HG02840 (cell line): ENCODE measurements around the gene SPATA31C2.
"Not testable (repeated sequence)": the region's sequence is repeated elsewhere in the genome, so short reads cannot be mapped to it uniquely, and the experiment has no call there.

Experiments
- ATAC-seq: cut with Tn5 transposase; IDR thresholded peaks from one replicate; pipeline ENCODE4 v1.9.1; 2021; ENCODE audit warnings: mild to moderate bottlenecking, moderate library complexity, moderate number of reproducible peaks; ENCODE audit not compliant: unreplicated experiment, low FRiP score

Gene SPATA31C2

DNA sequence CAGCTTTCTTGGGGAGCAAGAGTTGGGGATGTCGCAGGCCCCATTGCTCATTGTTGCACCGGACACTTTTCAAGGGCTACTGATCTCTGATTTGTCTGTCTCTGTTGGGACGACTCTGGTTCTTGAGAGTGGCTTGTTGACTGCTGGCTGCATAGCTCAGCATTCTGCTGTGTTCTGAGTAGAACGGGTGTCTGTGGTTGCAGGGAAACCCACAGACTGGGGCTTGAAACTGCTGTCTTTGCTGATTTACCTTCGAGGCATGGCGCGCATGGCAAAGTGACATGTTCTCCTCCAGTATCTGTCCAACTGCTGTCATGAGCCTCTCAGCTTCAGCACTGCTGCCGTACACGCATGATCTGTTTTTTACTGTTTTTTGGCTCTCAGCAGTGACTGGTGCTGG, 8.7 kb downstream of the SPATA31C2 start:
- not testable (repeated sequence) for ATAC-seq

DNA sequence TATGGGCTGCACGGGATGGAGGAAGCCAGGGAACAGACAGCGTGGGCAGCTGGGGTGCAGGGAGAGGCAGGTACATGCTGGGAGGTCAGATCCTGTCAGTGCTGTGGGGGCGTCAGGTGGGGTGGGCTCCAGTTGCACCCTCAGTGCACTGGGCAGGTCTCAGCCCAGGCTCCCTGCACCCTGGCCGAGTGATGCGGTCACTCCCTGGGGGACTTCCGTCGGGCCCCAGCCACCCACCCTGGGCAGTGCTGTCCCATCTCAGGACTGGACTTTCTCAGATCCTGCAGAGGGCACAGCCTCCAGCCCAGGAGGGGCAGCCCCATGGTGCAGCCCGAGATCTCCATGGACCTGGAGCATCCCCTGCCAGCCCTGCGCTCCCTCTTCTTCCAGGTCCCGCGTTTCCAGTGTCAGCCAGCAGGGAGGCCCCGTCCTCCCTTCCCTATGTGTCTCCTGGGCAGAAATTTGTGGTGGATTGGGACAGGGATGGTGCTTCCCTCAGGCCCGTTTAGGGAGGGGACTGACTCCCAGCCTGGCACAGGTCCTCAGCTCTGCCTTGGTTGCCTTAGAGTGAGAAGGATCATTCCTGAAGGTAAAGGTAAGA, 10.5 kb downstream of the SPATA31C2 start:
- ATAC-seq, result not testable (repeated sequence)

DNA sequence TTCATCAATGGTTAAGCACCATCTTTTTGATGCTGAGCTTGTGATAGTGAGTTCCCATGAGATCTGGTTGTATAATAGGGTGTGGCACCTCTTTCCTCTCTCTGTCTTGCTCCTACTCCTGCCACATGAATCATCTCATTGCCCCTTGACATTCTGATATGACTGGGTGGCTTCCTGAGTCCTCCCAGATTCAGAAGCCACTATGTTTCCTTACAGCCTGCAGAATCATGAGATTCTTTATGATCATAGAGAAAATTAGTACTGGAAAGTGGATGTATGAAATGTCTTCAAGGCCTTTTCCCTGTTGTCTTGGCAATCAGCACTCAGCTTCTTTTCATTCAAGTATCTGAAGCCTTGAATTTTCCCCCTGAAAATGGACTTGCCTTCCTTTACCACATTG, 14.9 kb downstream of the SPATA31C2 start:
- ATAC-seq, result not testable (repeated sequence)

DNA sequence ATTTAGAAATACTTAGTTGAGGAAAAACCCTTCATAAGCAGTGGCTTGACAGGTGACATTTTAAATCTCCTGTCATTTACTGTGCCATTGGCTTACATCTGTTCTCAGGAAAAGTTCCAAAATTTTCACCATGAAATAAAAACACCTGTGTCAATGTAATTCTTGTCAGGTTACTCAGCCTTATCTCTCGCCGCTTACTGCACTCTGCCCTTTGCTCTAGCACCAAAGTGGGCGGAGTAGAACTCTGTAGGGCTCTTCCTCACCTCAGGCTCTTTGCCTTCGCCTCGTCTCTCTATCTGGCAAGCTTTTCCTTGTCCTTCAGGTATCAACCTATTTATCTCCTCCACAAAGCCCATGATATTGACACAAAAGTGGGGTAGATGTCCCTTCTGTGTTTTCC, 20.2 kb downstream of the SPATA31C2 start:
- not testable (repeated sequence) for ATAC-seq

DNA sequence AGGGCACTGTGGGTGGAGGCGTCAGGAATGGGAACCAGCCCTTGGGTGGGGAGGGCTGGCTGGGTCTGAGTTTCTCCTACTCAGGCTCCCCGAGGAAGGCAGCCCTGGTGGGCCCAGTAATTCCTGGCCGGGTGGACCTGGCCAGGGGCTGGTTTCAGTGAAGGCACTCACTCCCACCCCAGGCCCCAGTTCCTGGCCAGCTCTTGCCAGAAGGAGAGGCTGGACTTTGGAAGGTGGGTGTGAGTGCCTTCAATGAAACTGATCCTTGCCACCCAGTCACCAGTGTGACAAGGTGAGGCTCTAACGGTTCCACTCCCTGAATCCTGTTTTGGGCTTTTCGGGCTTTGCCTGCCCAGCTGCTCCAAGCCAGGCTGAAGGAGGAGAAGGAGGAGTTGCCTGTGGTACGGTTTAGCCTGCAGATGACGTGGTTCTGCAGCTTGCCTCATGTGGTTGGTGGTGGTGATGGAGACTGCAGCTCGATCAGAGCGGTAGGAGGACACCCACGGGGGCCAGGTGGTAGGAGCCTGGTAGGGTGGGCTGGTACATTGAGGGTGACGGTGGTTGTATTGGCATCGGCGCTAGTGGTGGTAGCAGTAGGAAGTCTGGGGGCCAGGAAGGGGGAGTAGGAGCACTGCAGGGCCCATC, 23.2 kb downstream of the SPATA31C2 start:
- not testable (repeated sequence) for ATAC-seq

DNA sequence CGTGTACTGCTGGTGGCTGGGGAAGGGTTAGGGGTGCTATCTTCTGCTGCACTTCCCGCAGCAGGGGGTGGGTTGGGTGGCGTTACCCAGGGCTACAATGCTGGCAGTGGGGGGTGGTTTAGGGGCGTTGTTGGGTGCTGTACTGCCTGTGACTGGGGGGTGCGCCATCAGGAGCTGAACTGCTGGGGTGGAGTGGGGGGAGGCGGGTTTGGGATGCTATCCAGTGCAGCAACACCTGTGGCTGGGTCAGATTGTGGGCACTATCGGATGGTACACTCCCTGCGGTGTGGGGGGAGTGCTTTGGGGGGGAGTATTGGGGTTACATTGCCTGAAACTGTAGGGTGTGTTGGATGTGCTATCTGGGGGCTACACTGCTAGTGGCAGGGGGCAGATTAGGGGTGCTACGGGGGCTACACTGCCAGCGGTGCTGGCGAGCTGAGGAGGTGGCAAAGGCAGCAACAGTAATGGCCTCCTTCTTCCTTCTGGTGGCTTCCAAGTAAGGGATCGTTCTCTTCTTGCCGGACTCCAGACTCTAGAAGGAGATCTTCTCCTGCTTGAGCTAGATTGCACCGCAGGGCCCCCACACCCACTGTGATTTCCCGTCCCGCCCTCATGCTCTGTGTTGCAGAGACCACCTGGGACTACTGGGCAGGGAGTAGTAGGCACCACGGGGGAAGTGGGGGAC, 23.9 kb downstream of the SPATA31C2 start:
- ATAC-seq, result not testable (repeated sequence)

DNA sequence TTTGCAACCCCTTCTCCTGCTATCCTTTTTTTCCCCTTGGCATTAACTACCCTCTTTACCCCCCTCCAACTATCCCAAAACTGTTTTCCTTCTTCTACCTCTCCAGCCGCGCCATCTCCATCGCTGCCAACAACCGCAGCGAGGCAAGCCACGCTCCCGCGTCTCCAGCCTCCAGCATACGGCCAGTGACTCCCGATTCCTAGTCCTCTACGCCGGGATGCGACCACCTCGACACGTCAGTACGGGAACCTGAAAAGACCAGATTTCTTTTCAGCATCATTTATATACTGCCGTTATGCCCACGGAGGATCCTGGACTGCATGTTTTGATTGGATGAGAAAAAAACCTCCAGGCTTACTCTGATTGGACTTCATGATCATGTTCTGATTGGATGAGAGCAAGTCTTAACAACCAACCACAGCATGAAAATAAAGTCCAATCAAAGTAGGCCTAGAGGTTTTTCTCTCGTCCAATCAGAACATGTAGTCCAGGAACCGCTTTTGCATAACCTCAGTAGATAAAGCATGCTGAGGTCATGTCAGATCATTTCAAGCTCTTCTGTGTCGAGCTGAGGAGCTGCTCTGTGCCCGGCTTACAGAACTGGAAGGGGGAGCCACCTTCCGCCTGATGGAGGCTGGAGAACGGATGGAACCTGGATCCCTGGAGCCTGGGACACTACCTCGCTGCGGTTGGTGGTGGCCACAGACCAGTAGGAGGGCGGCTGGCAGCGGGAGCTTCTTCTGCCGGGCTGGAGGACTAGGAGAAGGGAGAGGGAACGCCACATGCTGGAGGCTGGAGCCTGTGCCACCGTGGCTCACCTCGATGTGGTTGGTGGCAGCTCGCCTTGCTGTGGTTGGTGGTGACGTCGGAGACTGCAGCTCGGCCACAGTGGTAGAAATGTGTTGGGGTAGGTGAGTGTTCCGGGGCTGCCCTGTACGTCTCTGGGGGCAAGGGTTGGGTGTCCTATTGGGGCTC, 24.8 kb downstream of the SPATA31C2 start:
- ATAC-seq, result not testable (repeated sequence)

DNA sequence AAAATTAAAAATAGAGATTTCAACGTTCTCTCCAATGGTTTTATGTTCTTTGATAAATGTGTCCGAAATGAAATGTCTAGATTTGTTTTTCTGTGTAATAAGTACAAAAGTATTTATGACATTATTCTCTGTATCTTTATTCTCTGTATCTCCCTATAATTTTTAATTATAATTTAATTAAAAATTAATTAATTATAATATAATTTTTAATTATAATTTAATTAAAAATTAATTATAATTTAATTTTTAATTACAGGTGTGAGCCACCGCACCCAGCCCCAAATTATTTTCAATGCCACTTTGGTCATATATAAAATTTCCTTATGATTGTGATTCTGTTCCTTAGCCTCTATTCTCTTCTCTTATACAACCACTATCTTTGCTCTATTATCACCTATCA, 28.2 kb downstream of the SPATA31C2 start:
- no peak for ATAC-seq

DNA sequence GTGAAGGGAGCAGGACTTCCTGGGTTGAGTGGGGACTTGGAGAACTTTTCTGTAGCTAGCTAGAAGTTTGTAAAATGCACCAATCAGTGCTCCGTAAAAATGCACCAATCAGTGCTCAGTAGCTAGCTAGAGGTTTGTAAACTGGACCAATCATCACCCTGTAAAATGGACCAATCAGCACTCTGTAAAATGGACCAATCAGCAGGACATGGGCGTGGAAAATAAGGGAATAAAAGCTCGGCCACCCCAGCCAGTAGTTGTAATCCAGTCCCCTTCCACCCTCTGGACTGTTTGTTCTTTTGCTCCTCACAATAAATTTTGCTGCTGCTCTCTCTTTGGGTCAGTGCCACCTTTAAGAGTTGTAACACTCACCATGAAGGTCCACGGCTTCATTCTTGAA, 29.5 kb downstream of the SPATA31C2 start:
- ATAC-seq, result no peak

DNA sequence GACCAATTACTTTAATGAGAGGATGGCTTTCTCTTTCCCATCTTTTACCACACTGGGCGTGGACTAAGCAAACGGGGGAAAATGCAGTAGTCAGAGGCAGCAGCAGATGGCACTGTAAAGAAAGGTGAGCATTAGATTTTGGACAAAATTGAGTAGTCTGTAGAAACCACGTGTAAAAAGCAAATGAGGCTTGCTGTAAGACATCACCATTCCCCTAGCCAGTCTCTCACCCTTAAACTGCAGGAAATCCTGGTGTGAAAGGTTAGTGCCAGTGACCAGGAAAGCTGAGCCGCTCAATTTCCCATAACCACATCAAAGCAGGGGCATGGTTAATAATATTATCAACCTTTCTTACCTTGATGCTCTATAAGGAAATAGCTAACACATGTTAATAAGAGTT, 31.8 kb downstream of the SPATA31C2 start:
- no peak for ATAC-seq

DNA sequence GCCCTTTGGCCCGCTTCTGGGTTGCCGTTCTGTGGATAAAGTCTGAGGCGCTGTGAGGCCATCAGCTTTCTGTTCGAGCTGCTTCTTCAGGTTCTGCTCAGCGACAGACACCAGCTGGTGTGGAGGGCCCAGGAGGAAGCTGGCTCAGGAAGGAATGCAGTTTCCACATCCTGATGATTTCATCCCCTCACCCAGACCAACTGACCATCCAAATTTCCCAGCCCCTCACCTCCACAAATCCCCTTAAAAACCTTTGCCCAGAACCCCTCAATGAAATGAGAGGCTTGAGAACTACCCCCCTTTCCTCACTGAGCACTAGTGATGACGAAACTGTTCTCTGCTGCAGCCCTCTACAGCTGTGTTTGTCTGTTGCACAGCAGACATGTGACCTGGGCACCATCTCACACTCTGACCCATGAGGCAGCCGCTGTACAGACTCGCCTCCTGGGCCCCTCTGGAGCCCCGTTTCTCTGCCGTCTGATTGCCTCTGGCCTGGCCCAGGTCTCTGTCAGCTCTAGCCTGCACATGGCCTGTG, 45.4 kb downstream of the SPATA31C2 start:
- ATAC-seq, result no peak

DNA sequence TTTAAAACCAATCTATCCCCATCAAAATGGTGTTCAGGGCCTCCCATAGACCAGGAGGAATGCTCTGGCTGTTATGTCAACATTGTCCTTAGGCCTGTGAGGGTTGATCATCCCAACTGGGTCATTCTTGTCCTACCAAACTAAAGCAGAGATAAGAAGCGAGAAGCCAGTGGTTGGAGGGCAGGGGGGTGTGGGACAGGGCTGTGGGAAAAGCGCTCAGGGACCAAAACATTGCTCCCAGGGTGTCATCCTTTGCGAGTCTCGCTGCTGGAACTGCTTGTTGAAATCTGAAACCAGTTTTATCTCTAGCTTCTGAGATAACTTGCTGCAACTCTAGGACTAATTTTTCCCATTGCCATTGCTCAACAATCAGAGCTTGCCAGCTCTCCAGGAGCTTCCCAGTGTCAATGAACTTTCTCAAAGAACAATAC, 48.1 kb downstream of the SPATA31C2 start:
- ATAC-seq, result no peak

DNA sequence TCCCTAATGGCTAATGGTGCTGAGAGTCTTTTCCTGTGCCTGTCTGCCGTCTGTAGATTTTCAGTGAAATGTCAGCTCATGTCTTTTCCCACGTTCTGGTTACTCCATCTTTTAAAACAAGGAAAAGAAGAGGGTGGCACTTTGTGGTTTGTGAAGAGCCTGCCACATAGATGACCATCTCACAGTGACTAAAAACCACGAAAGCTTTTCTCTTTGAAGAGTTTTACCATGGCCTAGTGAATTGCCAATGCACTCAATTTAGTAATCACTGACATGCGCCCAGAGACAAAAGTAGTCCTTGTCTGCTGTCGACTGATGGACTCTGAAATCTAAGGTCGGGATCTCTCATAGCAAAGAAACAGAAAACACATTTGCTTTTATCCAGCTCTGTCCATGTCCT, 50.4 kb downstream of the SPATA31C2 start:
- no peak for ATAC-seq

DNA sequence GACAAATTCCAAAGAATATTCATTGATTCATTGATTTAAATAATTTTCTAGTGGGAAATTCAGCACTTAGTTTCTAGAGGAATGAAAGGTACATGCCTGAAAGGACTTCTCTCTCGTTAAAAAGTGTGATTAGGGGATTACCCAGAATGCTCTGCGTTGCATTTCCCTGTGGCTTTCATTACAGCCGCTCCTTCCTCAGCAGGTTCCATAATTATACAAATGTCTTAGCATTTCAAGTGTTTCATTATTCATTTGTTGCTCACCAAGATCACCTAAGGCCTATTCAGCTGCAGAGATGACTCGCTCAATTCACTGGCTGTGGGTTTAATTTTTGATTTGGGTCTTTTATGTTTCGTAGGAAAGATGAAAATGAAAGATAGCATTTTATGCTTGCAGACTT, 52.8 kb downstream of the SPATA31C2 start:
- no peak for ATAC-seq

DNA sequence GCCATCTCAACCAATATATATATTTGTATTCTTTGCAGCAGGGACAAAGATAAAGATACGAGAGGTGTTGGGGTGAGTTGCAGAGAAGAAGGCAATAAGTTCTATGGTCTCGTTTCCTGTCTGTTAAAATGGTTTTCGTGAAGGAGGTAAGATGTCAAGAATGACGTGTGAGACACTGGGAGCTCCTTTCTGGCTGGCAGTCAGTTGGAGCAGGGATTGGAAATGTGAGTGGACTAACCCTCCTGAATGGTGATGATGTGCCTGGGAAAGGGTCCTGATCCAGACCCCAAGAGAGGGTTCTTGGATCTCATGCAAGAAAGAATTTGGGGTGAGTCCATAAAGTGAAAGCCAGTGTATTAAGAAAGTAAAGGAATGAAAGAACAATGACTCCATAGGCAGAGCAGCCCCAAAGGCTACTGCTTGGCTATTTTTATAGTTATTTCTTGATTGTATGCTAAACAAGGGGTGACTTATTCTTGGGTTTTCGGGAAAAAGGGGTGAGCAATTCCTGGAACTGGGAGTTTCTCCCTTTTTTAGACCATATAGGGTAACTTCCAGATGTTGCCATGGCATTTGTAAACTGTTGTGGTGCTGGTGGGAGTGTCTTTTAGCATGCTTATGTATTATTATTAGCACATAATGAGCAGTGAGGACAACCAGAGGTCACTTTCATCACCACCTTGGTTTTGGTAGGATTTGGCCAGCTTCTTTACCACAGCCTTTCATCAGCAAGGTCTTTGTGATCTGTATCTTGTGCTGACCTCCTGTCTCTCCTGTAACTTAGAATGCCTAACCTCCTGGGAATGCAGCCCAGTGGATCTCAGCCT, 53.7 kb downstream of the SPATA31C2 start:
- no peak for ATAC-seq
